ENCODE data around the gene TEAD3. TPM values are rescaled to one million over a fixed set of nuclear protein-coding genes. Genes with fewer than 3 reads are reported as not detected.

Gene TEAD3
- total RNA-seq, 1 experiment from 2014 or later, result 9.2 TPM

GRCh38 chr6:35498422-35499067 lies 1.7 kb upstream of the TEAD3 start:
- Histone ChIP-seq H3K4me3 (peak overlapping the region; percentile 93), H3K27me3 (no peaks in the 10 kb centered on the region), H3K36me3 (no peaks in the 10 kb centered on the region), H3K9me3 (no peaks in the 10 kb centered on the region)
- DNase-seq, result no peak

DNA sequence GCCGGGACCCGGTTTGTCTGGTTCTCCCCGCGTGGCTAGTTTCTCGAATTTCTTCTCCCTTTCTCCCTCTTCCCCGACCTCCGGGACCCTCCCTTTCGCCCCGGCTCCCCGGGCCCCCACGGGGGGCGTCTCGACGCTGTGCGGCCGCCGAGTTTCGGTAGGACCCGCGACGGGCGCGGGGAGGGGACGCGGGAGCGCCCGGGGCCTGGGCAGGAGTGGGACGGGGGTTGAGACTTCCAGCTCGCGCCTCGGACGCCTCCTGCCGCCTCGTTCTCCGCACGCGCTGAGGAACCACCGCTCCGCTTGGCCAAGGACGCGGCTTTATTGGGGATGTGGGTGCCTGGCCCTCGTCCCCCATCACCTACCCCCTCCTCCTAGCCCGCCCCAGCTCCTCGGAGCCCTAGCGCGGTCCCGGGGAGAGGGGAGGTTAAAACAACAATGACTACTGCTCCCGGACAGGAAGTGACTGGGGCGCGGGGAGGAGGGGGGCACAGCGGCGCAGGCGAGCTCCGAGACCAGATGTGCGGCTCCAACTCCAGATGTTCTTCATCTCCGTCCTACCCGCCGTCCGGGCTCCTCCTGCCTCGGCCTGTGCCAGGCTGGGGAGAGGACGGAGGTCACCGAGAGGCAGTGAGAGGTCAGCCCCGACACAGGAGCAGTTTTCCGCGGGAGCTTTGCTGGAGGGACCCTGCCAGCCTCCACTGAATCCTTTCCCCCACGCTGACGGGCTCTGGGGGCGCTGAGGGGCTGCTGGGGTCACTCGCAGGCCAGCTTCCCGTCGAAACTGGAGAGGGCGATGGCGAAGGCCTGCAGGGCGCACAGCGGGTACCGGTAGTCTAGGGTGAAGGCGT lies 917 bp upstream of the TEAD3 start:
- H3K36me3 ChIP-seq, result no peaks in the 10 kb centered on the region
- H3K27me3 ChIP-seq, result no peaks in the 10 kb centered on the region
- DNase-seq, result peak; percentile 96
- peak overlapping the region; percentile 93 for H3K4me3 ChIP-seq
- H3K9me3 ChIP-seq, result no peaks in the 10 kb centered on the region

DNA sequence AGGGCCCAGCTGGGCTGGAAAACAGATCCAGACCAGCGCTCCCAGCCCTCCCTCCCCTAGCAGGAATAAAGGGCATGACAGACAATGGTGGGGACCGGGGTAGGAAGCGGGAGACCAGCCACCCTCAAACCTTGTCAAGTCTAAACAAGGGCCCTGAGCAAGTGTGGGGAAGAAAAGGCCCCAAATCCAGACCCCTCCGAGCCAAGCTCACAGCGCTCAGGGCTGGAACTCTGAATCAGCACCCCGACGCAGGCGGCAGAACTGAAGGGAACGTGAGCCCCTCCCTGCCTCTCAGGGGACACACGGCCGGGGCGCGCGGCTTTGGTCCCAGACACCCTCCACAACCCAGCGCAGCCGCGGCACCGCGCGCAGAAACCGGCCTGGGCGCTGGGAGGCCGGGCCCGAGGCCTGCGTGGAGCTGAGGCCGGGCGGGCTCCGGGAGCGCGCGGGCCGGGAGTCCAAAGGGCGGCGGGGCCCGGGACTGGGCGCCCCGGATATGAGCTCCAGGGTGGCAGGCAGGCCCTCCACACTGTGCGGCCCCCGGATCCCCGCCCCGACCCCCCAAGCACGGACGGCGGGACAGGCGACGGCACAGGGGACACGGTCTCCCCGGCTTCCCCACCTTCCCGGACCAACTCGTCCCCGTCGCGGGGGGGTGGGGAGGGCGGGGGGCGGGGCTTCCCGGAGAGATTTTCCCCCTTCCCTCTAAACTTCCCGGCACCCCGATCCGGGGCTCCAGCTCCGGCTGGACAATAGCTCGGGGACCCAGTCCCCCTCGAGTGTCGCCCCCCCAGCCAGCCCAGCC lies 641 bp downstream of the TEAD3 start:
- DNase-seq, result peak; percentile 32
- peak overlapping the region; percentile 70 for H3K4me3 ChIP-seq
- H3K9me3 ChIP-seq, result no peaks in the 10 kb centered on the region
- no peaks in the 10 kb centered on the region for H3K27me3 ChIP-seq
- no peaks in the 10 kb centered on the region for H3K36me3 ChIP-seq

DNA sequence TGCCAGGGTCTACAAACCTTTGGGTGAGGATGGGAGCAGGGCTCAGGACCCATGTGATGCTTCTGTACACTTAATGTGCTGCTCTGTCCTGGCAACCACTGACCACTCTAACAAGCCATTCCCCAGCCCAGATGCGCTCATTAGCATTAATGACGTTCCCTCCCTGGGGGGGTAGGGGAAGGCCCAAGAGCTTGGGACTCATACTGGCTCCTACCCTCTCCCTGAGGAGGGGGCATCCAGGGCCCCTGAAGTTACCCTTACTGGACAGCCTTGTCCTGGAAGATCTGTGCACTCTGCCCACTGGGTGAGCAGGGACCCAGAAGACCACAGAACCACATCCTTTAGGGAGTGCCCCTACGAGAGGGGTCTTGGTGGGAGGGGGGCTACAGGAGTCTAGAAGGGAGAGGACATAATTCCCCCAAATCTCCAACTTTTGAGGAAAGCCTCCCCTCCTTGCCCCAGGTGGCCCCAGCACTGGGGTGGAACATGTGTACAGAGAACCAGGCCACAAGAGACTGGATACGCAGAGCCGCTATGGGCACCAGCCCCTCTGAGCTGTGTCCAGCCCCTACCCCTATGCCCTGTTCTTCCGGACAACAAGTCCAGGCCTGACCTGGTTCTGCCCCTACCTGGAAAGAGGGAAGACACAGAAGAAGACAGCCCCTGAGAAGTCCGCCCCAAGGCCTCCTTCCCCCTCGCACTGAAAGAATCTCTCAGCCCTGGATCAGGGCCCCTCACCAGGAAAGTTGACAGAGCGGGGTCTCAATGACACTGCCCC lies 1.4 kb downstream of the TEAD3 start:
- H3K4me3 ChIP-seq, result peak overlapping the region; percentile 70
- DNase-seq, result no peak

DNA sequence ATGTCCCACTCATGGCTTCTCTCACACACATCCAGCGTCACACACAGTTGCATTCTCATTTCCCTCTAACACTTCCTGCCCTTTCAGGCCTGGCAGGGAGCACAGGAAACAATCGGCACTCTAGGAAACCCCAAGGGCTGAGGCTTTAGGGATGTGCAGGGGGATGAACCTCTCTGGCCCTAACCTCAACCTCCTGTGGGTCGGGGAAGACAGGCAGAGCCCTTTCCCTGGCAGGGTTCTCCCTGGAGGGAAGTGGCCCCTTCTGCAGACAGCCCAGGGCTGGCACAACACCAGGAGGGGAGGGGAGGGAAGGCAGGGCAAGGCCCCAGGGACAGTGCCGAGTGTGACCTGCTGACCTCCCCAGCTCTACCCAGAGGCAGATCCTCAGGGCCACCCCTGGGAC lies 2.7 kb downstream of the TEAD3 start:
- H3K9me3 ChIP-seq, result no peaks in the 10 kb centered on the region
- DNase-seq, result no peak
- H3K36me3 ChIP-seq, result no peaks in the 10 kb centered on the region
- no peak overlapping the region for H3K4me3 ChIP-seq
- no peaks in the 10 kb centered on the region for H3K27me3 ChIP-seq

More for the DNA sequence above, 1.4 kb downstream of the TEAD3 start:
- Histone ChIP-seq H3K9me3 (no peaks in the 10 kb centered on the region), H3K36me3 (no peaks in the 10 kb centered on the region), H3K27me3 (no peaks in the 10 kb centered on the region)

DNA sequence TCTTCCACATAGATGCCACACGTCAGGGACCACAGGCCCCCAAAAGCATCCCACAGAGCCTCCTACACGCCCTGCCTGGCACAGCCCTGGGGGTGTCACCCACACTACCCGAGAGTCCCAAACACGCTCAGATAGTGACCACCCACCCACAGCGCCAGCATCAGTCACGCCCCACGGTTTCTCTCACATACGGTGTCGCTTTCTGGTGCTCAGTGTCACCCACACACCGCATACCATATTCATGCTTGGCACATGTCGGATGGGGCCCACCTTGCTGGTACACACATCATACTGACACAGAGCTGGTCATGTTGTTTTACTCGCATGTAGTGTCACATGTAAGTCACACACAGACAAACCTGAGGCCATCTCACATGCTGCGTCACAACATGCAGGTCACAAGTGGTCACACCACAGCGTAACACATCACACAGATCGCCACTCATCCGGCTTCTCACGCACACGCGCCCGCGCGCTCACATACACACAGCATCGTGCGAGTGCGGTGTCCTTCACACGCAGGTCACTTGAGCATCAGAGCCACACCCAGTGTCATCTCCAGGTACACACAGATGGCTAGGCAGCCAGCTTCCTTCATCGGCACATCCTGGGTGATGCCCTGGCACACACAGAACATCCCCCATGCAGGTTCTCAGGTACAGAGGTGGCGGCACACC lies 3.4 kb downstream of the TEAD3 start:
- no peak overlapping the region for H3K4me3 ChIP-seq
- H3K9me3 ChIP-seq, result no peaks in the 10 kb centered on the region
- no peaks in the 10 kb centered on the region for H3K36me3 ChIP-seq
- DNase-seq, result no peak
- H3K27me3 ChIP-seq, result no peaks in the 10 kb centered on the region

DNA sequence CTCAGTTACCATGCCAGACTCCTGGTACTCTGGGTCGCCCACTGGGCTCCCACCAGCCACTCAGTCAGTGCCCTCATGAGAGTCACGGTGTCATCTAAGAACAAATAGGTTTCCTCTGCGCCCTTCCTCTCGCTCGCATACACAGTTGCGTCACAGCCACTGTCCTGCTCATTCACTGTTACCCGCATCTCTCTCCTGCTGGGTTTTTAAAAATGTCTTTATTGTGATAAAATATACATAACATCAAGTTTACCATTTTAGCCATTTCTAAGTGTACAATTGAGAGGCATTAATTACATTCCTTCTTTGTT lies 4.0 kb downstream of the TEAD3 start:
- H3K36me3 ChIP-seq, result no peaks in the 10 kb centered on the region
- no peak for DNase-seq
- no peak overlapping the region for H3K4me3 ChIP-seq
- H3K27me3 ChIP-seq, result no peaks in the 10 kb centered on the region
- H3K9me3 ChIP-seq, result no peaks in the 10 kb centered on the region

GRCh38 chr6:35492258-35492973 lies 4.5 kb downstream of the TEAD3 start:
- H3K4me3 ChIP-seq, result no peak overlapping the region
- no peaks in the 10 kb centered on the region for H3K36me3 ChIP-seq
- DNase-seq, result no peak

GRCh38 chr6:35491558-35492257 lies 5.2 kb downstream of the TEAD3 start:
- Histone ChIP-seq H3K9me3 (no peaks in the 10 kb centered on the region), H3K27me3 (no peaks in the 10 kb centered on the region), H3K36me3 (no peaks in the 10 kb centered on the region), H3K4me3 (no peak overlapping the region)
- DNase-seq, result no peak

More at GRCh38 chr6:35492258-35492973, 4.5 kb downstream of the TEAD3 start:
- H3K9me3 ChIP-seq, result no peaks in the 10 kb centered on the region
- no peaks in the 10 kb centered on the region for H3K27me3 ChIP-seq

DNA sequence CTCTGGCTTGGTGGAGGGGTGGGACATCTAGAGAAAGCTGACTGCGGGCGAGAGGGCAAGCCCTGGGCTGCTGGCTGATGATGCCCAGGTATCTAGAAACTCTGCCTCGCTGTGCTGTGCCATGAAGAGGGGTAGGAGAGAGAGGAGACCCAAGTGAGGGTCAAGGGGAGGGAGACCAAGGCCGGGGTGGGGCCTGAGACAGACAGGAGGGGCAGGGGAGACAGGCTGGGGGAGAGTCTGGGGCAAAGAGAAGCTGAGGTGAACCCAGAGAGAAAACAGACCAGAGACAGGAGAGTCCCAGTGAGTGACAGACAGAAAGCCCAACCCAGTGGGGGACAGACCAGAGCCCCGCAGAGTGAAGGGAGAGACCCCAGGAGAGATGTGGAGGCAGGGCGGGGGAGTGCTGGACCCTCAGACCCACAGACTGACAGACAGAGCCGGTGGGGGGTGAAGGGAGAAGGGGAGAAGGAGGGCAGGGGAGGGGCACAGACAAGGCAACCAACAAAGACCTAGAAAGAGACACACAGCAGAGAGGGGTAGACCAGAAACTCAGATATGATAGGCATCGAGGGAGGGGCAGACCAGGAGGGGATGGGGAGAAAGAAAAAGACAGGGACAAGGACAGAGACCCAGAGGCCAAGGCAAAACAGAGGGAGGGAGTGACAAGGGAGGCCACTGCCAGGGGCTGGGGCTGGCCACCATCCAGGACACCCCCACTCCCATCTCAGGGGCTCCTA lies 5.9 kb downstream of the TEAD3 start:
- no peak for DNase-seq
- Histone ChIP-seq H3K36me3 (no peaks in the 10 kb centered on the region; the same call in none of the 2 replicates), H3K4me3 (no peak overlapping the region), H3K9me3 (no peaks in the 10 kb centered on the region), H3K27me3 (no peaks in the 10 kb centered on the region)

DNA sequence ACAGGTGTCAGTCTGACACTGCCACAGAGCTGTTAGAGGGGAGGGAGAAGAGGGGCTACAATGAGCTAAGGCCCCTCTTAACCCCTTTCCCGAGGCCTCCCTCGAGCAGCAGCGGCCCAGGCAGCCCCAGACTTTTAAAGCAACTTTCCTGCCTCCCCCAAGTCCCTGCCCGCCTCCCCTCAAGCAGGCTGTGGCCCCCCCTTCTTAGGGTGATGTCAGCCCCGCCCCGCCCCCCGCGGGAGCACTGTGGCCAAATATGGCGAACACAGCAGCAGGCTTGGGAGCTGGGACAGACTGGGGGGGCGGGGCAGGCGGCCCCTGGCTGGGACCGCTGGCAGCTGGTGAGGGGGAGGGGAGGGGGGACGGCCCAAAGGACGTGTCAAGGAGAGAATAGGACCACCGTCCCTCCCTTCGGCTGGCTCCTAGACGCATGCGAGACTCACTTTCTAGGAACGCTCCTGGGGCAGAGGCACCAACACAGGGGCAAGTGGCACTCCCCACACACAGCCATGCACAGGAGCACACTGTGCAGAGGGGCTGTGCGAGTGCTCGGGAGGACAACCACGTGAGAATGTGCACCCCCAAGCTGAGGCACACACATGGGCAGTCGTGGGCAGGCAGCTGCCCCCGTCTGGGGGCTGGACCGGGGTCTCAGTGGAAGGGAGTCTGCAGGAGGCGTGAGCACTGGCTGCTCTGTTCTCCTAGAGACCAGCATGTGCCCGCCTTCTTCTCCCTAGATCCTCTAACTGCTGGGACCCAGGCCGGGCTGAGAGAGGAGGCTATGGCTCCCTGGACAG lies 6.7 kb downstream of the TEAD3 start:
- Histone ChIP-seq H3K36me3 (peaks cover 4% of the 10 kb centered on the region), H3K9me3 (no peaks in the 10 kb centered on the region), H3K27me3 (no peaks in the 10 kb centered on the region), H3K4me3 (no peak overlapping the region)
- no peak for DNase-seq

GRCh38 chr6:35489066-35489465 lies 7.8 kb downstream of the TEAD3 start:
- no peaks in the 10 kb centered on the region for H3K27me3 ChIP-seq
- H3K4me3 ChIP-seq, result no peak overlapping the region
- no peaks in the 10 kb centered on the region for H3K9me3 ChIP-seq
- no peak for DNase-seq
- H3K36me3 ChIP-seq, result peaks cover 4% of the 10 kb centered on the region

GRCh38 chr6:35488517-35488862 lies 8.4 kb downstream of the TEAD3 start:
- no peak for DNase-seq
- Histone ChIP-seq H3K27me3 (no peaks in the 10 kb centered on the region), H3K4me3 (no peak overlapping the region), H3K9me3 (no peaks in the 10 kb centered on the region), H3K36me3 (peaks cover 4% of the 10 kb centered on the region)
